ENCODE data around the gene CHRNA5.
A peak's percentile ranks its signal among the peaks of the same experiment; 100 is the strongest.
"Not testable (repeated sequence)": the region's sequence is repeated elsewhere in the genome, so short reads cannot be mapped to it uniquely, and the experiment has no call there.

CHRNA5 gene

DNA sequence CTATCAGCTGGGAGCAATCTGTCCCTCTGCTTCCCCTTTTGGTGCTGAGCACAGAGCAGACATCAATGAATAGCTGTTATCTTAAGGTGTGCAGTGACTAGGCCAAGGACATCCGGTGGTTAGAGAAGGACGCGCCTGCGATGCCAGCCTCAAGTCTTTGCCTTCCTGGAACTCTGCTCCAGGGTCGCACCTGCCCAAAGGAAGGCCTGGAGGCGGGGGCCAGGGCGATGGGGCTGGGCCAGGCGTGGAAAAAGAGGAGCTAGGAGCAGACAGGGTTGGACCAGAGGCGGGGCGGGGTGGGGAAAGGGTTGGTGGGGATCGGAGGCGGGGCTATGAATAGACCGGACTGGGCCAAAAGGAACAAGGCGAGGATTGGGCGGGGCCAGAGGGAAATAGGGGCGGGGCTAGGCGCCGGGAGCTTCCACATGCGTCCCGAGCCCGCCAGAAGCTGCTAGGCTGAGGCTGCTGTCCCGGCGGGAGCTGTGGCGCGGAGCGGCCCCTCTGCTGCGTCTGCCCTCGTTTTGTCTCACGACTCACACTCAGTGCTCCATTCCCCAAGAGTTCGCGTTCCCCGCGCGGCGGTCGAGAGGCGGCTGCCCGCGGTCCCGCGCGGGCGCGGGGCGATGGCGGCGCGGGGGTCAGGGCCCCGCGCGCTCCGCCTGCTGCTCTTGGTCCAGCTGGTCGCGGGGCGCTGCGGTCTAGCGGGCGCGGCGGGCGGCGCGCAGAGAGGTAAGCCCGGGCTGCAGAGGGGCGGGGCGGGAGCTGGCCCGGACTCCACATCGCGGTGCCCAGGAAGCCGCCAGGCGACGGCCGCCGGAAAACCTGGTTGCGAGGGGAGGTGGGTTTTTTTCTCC lies at the start of gene CHRNA5:
Gene CHRNA5, plus strand, starts transcription at position 424 of the 854 bp plus-strand sequence. Its CDS starts 200 bp downstream, at position 624.
- peak; percentile 37 for DNase-seq (ENCODE audit: low read depth)
- H3K4me3 ChIP-seq (ENCODE audit: low read depth, low read length) = peak within 1 kb of the TSS; percentile 72

- not testable (repeated sequence) for H3K4me3 ChIP-seq (ENCODE audit: low read depth, low read length); DNase-seq (ENCODE audit: low read depth)
Measured at GRCh38 chr15:78520035-78520434, 45.3 kb upstream of the CHRNA5 start.

DNA sequence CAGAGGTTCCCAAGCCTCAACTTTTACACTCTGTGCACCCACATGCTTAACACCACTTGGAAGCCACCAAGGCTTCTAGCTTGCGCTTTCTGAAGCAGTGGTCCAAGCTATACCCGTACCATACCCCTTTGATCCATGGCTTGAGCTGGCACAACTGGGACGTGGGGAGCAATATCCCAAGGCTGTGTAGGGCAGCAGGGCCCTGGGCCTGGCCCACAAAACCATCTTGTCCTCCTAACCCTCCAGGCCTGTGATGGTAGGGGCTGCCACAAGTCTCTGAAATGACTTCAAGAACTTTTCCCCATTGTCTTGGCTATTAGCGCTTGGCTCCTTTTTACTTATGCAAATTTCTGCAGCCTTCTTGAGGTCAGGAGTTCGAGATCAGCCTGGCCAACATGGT lies 41.1 kb upstream of the CHRNA5 start:
- H3K4me3 ChIP-seq (ENCODE audit: low read depth, low read length) = no peak overlapping the region
- no peak for DNase-seq (ENCODE audit: low read depth)

DNA sequence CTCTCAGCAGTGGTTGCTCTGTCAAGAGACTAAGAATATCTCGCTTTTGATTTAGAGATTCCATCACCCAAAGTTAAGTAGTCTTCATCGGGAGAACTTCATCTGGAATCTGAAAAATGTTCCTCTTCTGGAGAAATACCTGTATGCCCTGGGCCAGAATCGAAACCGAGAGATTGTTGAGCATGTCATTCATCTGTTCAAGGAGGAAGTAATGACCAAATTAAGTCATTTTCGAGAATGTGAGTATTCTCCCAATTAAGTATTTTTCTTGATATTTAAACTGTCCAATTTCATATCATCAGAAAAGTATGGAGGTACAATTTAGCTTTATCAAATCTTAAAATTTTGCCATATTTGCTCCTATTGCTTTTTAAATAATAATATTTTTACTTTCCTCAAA lies 38.0 kb upstream of the CHRNA5 start:
- no peak for DNase-seq (ENCODE audit: low read depth)

DNA sequence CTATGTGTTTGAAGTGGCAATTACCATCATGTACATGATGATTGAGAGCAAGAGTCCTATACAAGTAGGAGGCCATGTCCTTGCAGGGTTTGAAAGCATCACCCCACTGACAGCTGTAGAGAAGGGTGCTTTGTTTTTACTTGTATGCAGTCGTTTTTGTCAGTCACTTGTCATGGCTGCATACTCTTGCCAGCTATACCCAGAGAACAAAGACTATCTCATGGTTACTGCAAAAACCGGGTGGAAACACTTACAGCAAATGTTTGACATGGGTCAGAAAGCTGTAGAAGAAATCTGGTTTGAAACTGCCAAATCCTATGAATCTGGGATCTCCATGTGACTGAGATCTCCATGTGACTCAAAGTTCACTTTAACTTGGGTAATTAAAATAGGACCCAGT lies 32.0 kb upstream of the CHRNA5 start:
- no peak for DNase-seq (ENCODE audit: low read depth)
- no peak overlapping the region for H3K4me3 ChIP-seq (ENCODE audit: low read depth, low read length)

More for the DNA sequence above, 38.0 kb upstream of the CHRNA5 start:
- H3K4me3 ChIP-seq (ENCODE audit: low read depth, low read length) = no peak overlapping the region

- DNase-seq (ENCODE audit: low read depth) = peak; percentile 21
- no peak overlapping the region for H3K4me3 ChIP-seq (ENCODE audit: low read depth, low read length)
Measured at GRCh38 chr15:78536134-78536533, 29.2 kb upstream of the CHRNA5 start.

- no peak for DNase-seq (ENCODE audit: low read depth)
- H3K4me3 ChIP-seq (ENCODE audit: low read depth, low read length) = no peak overlapping the region
Measured at GRCh38 chr15:78537266-78537905, 27.9 kb upstream of the CHRNA5 start.

GRCh38 chr15:78538358-78538757 lies 27.0 kb upstream of the CHRNA5 start:
- H3K4me3 ChIP-seq (ENCODE audit: low read depth, low read length) = no peak overlapping the region
- no peak for DNase-seq (ENCODE audit: low read depth)

- not testable (repeated sequence) for DNase-seq (ENCODE audit: low read depth)
- peak overlapping the region; percentile 79 for H3K4me3 ChIP-seq (ENCODE audit: low read depth, low read length)
Measured at GRCh38 chr15:78539464-78540140, 25.7 kb upstream of the CHRNA5 start.

DNA sequence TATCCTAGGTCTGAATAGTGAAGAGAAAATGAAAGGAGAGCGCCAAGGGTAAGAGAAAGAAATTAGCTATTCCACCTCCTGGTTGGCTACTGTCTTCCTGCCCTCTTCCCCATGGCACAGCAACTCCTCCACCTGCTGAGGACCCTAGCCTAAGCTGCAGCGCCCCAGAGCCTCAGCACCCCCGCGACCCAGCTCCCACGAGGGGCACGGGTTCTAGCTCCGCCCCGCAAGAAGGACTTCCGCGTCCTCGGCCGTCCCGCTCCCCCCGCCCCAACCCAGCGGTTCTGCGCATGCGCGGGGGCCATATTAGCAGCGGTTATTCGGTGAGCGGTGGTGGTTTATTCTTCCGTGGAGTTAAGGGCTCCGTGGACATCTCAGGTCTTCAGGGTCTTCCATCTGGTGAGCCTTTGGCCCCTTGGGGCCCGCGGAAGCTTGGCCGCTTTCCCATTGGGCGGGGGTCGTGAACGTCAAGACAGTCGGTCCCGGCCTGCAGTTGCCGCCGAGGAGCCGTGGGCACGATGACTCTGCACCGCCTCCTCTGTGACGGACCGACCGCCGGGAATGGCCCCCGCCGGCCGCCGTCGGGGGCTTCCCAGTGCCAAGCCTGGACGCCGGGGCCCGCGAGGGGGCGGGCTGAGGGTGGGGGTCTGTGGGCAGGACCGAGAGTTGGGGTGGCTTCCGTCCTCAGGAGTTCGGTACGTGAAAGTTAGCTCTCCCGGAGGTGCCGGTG lies 25.0 kb upstream of the CHRNA5 start, which contains the start of gene PSMA4:
Gene PSMA4, plus strand, starts transcription at position 304 of the 730 bp plus-strand sequence. CDS start 1,484 bp downstream, outside the sequence.
- peak; percentile 45 for DNase-seq (ENCODE audit: low read depth)
- peak within 1 kb of the TSS; percentile 79 for H3K4me3 ChIP-seq (ENCODE audit: low read depth, low read length)

DNA sequence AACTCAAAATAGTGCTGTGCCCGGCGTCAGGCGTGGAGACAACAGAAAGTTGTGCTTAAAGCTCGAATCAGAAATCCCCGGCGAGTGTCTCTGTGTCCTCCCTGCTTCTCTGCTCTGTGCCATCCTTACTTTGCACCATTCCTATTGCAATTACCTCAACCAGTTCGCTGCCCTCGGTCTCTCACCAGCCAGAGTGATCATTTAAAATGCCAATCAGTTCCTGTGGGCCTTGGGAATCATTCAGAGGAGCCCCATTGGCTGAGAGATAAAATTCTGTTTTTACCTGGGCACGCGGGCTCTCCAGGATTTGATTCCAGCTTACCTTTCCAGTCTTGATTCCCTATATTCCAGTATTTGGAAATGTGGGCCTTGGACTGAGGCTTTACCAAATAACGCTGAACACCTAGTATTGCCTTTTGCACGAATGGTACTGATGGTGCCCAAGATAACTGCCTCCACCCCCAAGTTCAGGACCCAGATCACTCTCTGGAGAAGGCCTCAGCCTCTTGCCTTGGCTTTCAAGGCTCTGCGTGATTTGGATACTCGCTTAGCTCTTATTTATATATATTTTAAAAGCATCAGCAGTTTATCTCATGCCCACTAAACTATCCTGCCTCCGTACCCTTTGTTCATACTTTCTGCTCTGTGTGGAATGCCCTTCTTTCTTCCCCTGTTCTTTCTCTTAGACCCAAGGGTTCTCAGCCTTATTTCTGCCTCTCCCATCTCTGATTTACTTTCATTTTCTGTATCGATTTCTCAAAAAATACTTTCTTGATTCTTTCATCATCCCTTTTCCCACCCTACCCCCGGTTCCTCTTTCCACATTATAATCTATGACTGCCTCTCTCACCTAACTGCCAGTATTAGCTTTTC lies 24.2 kb upstream of the CHRNA5 start:
- DNase-seq (ENCODE audit: low read depth) = no peak
- peak overlapping the region; percentile 79 for H3K4me3 ChIP-seq (ENCODE audit: low read depth, low read length)

DNA sequence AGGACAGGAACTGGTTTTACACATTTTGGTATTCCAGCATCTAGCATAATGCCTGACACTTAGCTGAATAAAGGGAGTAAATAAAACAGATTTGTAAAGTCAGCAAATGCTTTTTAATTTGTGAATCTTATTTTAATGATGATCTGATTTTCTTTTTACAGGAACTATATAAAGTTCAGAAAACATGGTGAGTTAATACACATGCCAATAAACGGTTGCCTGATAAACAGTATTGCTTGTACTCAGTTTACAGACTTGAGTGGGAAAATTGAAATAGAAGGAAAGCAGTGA lies 23.6 kb upstream of the CHRNA5 start:
- peak overlapping the region; percentile 79 for H3K4me3 ChIP-seq (ENCODE audit: low read depth, low read length)
- DNase-seq (ENCODE audit: low read depth) = no peak

DNA sequence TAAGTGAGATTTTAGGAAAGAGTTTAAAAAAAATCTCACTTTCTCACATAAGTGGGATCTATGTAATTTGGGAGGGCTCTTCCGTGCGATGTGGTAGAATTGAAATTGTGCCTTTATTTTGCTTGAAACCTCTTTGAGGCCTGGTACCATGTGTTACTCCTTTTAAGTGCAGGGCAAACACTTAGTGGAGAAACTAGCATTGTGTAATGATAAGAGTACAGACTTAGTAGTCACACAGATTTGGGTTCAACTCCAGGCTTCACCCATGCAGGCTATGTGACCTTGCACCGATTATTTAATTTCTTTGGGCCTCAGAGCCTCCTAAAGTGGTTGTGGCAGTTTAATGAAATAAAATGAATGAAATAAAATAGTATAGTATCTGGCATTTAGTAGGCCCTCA lies 22.7 kb upstream of the CHRNA5 start:
- DNase-seq (ENCODE audit: low read depth) = no peak
- H3K4me3 ChIP-seq (ENCODE audit: low read depth, low read length) = no peak overlapping the region

- no peak overlapping the region for H3K4me3 ChIP-seq (ENCODE audit: low read depth, low read length)
- DNase-seq (ENCODE audit: low read depth) = no peak
Measured at GRCh38 chr15:78550194-78550593, 15.1 kb upstream of the CHRNA5 start.

DNA sequence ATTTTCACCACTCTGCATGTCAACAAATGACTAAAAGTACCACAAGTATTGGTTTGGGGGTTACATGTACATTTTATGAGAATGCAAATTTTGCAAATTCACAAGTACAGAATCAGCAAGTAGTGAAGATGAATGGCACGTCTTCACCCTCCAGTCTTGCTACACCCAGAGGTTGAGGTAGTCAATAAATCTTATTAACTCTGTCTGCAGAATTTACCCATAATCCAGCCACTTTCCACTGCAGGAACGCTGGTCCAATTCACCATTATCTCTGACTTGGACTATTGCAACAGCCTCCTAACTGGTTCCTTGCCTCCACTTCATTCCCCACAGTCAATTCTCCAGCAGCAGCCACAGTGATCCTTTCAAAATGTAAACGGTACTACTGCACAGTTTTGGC lies 14.5 kb upstream of the CHRNA5 start:
- no peak overlapping the region for H3K4me3 ChIP-seq (ENCODE audit: low read depth, low read length)
- no peak for DNase-seq (ENCODE audit: low read depth)

- no peak for DNase-seq (ENCODE audit: low read depth)
- H3K4me3 ChIP-seq (ENCODE audit: low read depth, low read length) = no peak overlapping the region
Measured at GRCh38 chr15:78551902-78552301, 13.4 kb upstream of the CHRNA5 start.

DNA sequence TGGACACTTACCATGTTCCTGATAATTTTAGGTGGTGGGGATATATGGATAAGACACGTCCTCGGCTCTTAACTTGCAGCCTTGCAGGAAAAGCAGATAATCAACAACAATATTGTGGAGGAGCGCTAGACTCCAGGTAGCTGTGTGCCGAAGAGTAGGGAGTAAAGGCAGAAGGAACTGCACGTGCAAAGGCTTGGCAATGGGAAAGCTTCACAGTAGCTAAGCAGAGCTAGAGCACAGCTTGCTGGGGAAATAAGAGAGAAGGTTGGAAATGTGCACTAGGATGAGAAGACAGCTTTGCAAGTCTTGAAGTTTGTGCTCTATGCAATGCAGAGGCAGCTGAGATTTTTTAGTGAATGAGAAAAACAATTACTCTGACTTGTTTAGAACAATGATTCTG lies 12.7 kb upstream of the CHRNA5 start:
- no peak for DNase-seq (ENCODE audit: low read depth)
- H3K4me3 ChIP-seq (ENCODE audit: low read depth, low read length) = no peak overlapping the region

DNA sequence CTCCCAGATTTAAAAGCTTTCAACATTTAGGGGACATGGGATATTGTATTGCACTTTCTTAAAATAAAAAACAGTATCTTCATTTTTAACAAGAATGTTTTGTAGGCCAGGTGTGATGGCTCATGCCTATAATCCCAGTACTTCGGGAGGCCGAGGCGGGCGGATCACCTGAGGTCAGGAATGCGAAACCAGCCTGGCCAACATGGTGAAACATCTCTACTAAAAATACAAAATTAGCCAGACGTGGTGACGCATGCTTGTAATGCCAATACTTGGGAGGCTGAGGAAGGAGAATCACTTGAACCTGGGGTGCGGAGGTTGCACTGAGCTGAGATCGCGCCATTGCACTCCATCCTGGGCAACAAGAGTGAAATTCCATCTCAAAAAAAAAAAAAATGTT lies 5.1 kb upstream of the CHRNA5 start:
- H3K4me3 ChIP-seq (ENCODE audit: low read depth, low read length); DNase-seq (ENCODE audit: low read depth): not testable (repeated sequence)

GRCh38 chr15:78561490-78561889 lies 3.8 kb upstream of the CHRNA5 start:
- no peak for DNase-seq (ENCODE audit: low read depth)
- H3K4me3 ChIP-seq (ENCODE audit: low read depth, low read length) = no peak overlapping the region
